Measurements from ENCODE around the gene ATP6V0E2.

- TF ChIP-seq E2F5 (CRISPR knock-in tag; IDR thresholded peaks at IDR 0.05) = no peak
- TF ChIP-seq, protein P1, sequence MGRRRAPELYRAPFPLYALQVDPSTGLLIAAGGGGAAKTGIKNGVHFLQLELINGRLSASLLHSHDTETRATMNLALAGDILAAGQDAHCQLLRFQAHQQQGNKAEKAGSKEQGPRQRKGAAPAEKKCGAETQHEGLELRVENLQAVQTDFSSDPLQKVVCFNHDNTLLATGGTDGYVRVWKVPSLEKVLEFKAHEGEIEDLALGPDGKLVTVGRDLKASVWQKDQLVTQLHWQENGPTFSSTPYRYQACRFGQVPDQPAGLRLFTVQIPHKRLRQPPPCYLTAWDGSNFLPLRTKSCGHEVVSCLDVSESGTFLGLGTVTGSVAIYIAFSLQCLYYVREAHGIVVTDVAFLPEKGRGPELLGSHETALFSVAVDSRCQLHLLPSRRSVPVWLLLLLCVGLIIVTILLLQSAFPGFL (CRISPR knock-in tag; IDR thresholded peaks at IDR 0.05; ENCODE audit: borderline replicate concordance) = no peak
- no peak for TF ChIP-seq TEAD4 (CRISPR knock-in tag; IDR thresholded peaks at IDR 0.05)
- TF ChIP-seq, protein P2, sequence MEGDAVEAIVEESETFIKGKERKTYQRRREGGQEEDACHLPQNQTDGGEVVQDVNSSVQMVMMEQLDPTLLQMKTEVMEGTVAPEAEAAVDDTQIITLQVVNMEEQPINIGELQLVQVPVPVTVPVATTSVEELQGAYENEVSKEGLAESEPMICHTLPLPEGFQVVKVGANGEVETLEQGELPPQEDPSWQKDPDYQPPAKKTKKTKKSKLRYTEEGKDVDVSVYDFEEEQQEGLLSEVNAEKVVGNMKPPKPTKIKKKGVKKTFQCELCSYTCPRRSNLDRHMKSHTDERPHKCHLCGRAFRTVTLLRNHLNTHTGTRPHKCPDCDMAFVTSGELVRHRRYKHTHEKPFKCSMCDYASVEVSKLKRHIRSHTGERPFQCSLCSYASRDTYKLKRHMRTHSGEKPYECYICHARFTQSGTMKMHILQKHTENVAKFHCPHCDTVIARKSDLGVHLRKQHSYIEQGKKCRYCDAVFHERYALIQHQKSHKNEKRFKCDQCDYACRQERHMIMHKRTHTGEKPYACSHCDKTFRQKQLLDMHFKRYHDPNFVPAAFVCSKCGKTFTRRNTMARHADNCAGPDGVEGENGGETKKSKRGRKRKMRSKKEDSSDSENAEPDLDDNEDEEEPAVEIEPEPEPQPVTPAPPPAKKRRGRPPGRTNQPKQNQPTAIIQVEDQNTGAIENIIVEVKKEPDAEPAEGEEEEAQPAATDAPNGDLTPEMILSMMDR (IDR thresholded peaks at IDR 0.05) = no peak
- TF ChIP-seq MAX (CRISPR knock-in tag; IDR thresholded peaks at IDR 0.05) = no peak
- TF ChIP-seq ELF4 (CRISPR knock-in tag; IDR thresholded peaks at IDR 0.05; ENCODE audit: low read depth) = no peak
These were observed 34.8 kb upstream of the ATP6V0E2 start for GRCh38 chr7:149838992-149839408.

All from WTC11 (cell line).